ENCODE measurements around the gene LMO4. TPM values are rescaled to one million over a fixed set of nuclear protein-coding genes. Genes with fewer than 3 reads are reported as not detected.
A peak's percentile ranks its signal among the peaks of the same experiment; 100 is the strongest.

The LMO4 gene
- total and polyA plus RNA-seq, 10 of the 15 experiments (the other 5 are each of a cell fraction or from before 2014, with no cell fraction given): 3.8 to 76.6 (median 20.7) TPM

GRCh38 chr1:87333692-87334347 is 5.1 kb downstream of the LMO4 start (continued):
- no peak for TF ChIP-seq ATF3 (IDR thresholded peaks at IDR 0.05; ENCODE audit: borderline replicate concordance, extremely low read depth, low read depth, low read length)
- TF ChIP-seq SKIL (IDR thresholded peaks at IDR 0.05; ENCODE audit: low read depth, poor library complexity, severe bottlenecking): peak; percentile 18
- peak; percentile 45; the same call in 1 of the 2 replicates for TF ChIP-seq IKZF1 (conservative IDR thresholded peaks at IDR 0.05)
- TF ChIP-seq EP300 (IDR thresholded peaks at IDR 0.05; ENCODE audit: borderline replicate concordance in 1 of 2, control insufficient read depth in 1 of 2, low read depth in 2 of 2, low read length in 2 of 2): 0 out of 4 replicates have a peak, but pooled peaks of 1 of the 2 experiments have one; percentile 18
- TF ChIP-seq ZNF207 (IDR thresholded peaks at IDR 0.05; ENCODE audit: borderline replicate concordance): no peak
- no peak for TF ChIP-seq STAT3 (IDR thresholded peaks at IDR 0.05; ENCODE audit: low read depth, low read length)
- TF ChIP-seq IKZF2 (IDR thresholded peaks at IDR 0.05): peak; percentile 40 to 65; a peak in 2 of 4 replicates
- TF ChIP-seq RELB (IDR thresholded peaks at IDR 0.05; ENCODE audit: low read depth): peak; percentile 80
- no peak for TF ChIP-seq TCF3 (IDR thresholded peaks at IDR 0.05; ENCODE audit: borderline replicate concordance, insufficient read depth, low read depth, low read length)
- TF ChIP-seq USF2 (IDR thresholded peaks at IDR 0.05; ENCODE audit: borderline replicate concordance, low read depth, low read length): no peak
- no peak for TF ChIP-seq PAX5 (IDR thresholded peaks at IDR 0.05; ENCODE audit: borderline replicate concordance, low read depth, low read length)
- no peak for TF ChIP-seq CHD1 (IDR thresholded peaks at IDR 0.05; ENCODE audit: low read depth, low read length)
- TF ChIP-seq SUZ12 (IDR thresholded peaks at IDR 0.05; ENCODE audit: unreplicated experiment): no peak
- TF ChIP-seq TARDBP (IDR thresholded peaks at IDR 0.05; ENCODE audit: borderline replicate concordance): no peak
- no peak for TF ChIP-seq SIX5 (IDR thresholded peaks at IDR 0.05; ENCODE audit: low read depth, low read length, severe bottlenecking)
- TF ChIP-seq E4F1 (IDR thresholded peaks at IDR 0.05; ENCODE audit: borderline replicate concordance, partially characterized antibody): no peak
- no peak for TF ChIP-seq SMC3 (IDR thresholded peaks at IDR 0.05; ENCODE audit: borderline replicate concordance, low read length)
- TF ChIP-seq CBX3 (IDR thresholded peaks at IDR 0.05; ENCODE audit: borderline replicate concordance, low read depth): no peak
- TF ChIP-seq KDM1A (IDR thresholded peaks at IDR 0.05; ENCODE audit: borderline replicate concordance): no peak
- TF ChIP-seq MXI1 (IDR thresholded peaks at IDR 0.05; ENCODE audit: low read depth, low read length): no peak
- no peak for TF ChIP-seq YBX1 (IDR thresholded peaks at IDR 0.05)
- no peak for TF ChIP-seq RBBP5 (conservative IDR thresholded peaks at IDR 0.05)
- no peak for TF ChIP-seq HDGF (IDR thresholded peaks at IDR 0.05)
